Esophagus mucosa (tissue), 1 donor: ENCODE data around the gene ITGB8. TPM values are rescaled to one million over a fixed set of nuclear protein-coding genes. Genes with fewer than 3 reads are reported as not detected.
"Not testable (repeated sequence)": the region's sequence is repeated elsewhere in the genome, so short reads cannot be mapped to it uniquely, and the experiment has no call there.

ENCODE experiments used
- ATAC-seq: fragments of 200-7000 bp; cut with Tn5 transposase; one replicate; pipeline ENCODE4 v1.9.1; 2020
- total RNA-seq: library from RNA; stranded (reverse); gene quantifications from one replicate; pipeline ENCODE4 v1.2.4, GENCODE V29; 2023
- donor health status: DM: yes; HTN: yes; CAD: no.

The ITGB8 gene
- total RNA-seq, 1 donor from 2014 or later, result 16.3 TPM

DNA sequence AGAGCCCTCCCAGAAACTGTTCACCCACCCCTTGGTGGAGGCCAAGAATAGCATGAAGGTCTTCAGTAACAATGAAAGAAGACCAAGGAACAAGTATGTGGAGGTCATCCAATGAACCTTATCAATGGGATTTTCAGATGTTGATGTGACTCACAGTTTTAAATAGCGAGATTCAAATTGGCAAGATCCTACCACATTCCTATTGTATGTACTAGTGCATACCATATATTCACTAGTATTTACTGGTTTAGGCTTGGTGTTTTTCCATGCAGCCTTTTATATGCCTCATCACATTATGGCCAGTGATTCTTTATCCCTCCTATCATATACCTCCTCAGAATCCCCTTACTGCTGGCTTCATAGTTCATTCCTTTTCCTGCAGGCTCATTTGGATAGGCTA lies 54.4 kb downstream of the ITGB8 start:
- peak; percentile 60 for ATAC-seq

DNA sequence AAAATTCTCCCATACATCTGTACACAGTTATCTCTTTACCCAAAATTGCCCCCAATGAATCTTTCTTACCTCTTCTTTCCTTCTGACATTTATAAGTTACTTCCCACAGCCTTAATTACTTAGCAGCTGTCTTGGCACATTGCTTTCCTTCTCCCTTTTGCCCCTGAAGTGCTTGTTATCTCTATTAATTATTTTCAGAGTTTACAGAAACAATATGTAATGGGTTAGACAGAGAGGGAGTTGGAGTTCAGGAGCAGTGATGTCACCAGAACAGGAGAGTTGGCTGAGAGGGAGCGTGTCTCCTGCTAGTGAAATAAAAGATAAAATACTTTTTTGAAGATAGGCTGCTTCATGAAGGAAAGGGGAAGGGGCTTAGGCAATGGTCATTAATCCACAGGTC lies 57.4 kb downstream of the ITGB8 start:
- no peak for ATAC-seq

GRCh38 chr7:20389192-20389591 lies 58.5 kb downstream of the ITGB8 start:
- not testable (repeated sequence) for ATAC-seq

DNA sequence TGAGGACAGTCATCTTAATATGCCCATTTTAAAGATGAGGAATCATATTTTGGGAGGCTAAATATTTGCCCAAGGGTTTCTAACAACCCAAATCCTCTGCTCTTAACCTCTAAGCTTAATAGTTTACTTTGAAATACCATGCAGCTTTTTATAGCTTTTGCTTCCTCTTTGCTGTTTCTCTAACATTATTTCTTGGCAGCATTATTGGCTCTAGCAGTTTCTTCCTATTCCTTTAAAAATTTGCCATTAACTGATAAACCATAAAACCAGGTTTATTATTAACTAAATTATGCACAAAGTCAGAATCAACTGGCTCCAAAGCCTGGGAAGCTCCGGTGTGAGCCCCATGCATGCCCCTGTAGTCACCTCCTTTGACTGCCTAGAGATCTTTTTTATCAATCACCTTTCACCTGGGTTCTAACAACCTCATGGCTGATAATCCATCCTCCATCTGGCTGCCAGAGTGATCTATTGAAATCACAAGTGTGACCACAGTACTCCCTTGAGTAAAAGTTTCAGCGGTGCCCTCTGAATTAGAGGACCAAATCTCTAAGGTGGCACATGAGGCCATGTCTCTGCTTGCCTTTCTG lies 62.4 kb downstream of the ITGB8 start:
- no peak for ATAC-seq

DNA sequence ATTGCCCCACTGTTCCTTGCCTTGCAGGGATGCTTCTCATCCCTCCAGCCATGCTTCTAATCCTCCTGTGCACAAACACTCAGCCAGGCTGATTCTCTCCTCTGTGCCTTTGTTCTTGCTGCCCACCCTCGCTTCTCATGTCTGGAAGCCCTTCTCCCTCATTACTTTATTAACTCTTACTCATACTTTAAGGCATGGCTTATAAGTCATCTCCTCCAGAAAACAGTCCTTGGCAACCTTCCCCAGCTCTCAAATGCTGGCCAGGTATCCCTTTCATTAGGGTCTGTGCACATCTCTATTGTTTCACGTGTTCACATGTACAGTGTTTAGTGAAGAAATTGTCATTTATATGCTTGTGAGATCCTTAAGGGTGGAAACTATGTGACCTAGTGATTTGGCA lies 62.9 kb downstream of the ITGB8 start:
- ATAC-seq, result no peak

GRCh38 chr7:20394284-20394683 lies 63.6 kb downstream of the ITGB8 start:
- no peak for ATAC-seq

GRCh38 chr7:20395104-20395503 lies 64.4 kb downstream of the ITGB8 start:
- ATAC-seq, result peak; percentile 33

DNA sequence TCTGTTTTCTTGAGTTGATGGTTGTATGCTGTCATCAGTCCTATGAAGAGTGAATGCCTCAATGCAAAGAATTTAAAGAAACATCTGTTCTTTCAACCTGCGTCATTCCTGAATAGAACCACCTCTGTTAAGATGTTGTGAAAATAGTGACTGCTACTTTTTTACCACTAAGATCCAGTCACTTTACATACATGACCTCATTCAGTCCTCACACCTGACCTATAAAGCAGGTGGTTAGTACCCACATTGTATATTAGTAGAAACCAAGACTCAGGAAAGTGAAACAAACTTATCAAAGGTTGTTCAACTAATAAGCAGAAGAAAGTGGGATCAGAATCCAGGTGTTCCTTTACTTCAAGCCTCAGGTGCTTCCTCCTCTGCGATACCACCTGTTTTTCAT lies 64.8 kb downstream of the ITGB8 start:
- ATAC-seq, result no peak

- ATAC-seq, result peak; percentile 50
Measured at GRCh38 chr7:20399521-20399920, 68.8 kb downstream of the ITGB8 start.

GRCh38 chr7:20401861-20402746 lies 71.4 kb downstream of the ITGB8 start:
- no peak for ATAC-seq

- no peak for ATAC-seq
Measured at GRCh38 chr7:20402747-20403230, 72.1 kb downstream of the ITGB8 start.

GRCh38 chr7:20403331-20403730 lies 72.6 kb downstream of the ITGB8 start:
- no peak for ATAC-seq

- no peak for ATAC-seq
Measured at GRCh38 chr7:20404320-20404719, 73.6 kb downstream of the ITGB8 start.

- peak; percentile 89 for ATAC-seq
Measured at GRCh38 chr7:20407585-20408466, 77.1 kb downstream of the ITGB8 start.

GRCh38 chr7:20408467-20408826 lies 77.7 kb downstream of the ITGB8 start:
- ATAC-seq, result peak; percentile 56

DNA sequence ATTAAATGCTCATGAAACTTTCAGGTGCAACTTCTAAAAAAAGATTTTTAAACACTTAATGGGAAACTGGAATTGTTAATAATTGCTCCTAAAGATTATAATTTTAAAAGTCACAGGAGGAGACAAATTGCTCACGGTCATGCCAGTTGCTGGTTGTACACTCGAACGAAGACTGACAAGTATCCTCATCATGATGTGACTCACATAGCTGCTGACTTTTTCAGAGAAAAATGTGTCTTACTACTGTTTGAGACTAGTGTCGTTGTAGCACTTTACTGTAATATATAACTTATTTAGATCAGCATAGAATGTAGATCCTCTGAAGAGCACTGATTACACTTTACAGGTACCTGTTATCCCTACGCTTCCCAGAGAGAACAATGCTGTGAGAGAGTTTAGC lies 79.3 kb downstream of the ITGB8 start:
- ATAC-seq, result no peak

DNA sequence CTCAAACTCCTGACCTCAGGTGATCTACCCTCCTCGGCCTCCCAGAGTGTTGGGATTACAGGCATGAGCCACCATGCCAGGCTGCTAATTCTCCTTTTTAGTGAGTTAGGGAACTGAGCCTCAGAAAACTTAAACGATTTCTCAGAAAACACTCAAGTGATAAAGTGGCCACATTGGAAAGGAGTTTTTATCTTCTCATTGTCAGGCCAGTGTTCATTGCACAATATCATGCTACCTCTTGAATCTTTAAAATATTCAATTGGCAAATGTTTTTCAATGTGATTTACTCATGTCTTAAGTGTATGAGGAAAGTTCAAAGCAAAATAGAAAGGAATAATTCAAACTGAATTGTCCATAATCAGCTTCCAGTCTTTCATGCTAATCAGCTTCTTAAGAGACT lies 80.7 kb downstream of the ITGB8 start:
- ATAC-seq, result no peak

- ATAC-seq, result no peak
Measured at GRCh38 chr7:20412032-20412431, 81.3 kb downstream of the ITGB8 start.

DNA sequence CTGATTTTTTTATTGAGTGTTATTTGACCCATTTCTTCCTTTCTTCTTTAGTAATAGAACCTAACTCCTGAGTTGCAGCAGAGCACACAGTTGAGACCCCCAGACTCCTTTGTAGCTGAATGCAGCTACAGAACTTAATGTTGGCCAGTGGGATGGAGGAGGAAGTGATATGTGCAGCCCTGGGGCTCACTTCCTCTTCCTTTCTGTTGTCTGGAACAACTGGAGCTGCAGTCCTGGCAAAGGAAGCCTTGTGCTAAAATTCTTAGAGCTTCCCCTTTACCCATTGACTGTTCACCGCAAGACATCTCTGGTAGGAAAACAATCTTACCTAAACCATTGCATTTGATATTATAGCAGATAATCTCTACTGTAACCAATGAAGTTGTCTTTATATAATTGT lies 86.6 kb downstream of the ITGB8 start:
- no peak for ATAC-seq

DNA sequence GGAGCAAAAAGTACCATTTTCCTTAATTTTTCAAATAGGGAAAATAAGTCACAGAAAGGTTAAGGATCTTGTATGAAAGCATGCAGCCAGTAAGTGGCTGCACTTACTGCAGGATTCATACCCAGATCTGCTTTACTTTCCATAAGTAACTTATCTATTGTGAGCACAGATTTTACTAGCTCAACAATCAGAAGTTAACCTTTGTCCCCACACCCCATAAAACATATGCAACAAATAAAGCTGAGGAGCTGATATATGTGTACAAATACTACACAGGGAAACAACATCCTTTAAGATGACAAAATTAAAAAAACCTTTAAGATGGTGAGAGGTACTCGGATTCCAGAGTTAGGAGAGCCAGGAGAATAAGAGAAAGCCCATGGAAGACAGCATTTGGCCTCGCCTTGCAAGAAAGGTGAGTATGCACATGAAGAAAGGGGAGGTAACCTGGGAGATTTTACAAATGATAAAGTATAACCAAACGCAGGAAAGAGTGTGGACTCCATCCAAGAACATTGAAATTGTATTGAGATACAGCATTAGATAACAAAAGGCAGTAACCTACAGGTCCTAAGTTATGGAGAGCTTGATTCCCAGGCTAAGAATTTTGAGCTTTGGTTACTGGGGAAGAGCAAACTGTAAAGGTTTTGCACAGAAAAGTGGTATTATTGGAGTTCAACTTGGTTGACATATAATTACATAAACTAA lies 87.1 kb downstream of the ITGB8 start:
- no peak for ATAC-seq

DNA sequence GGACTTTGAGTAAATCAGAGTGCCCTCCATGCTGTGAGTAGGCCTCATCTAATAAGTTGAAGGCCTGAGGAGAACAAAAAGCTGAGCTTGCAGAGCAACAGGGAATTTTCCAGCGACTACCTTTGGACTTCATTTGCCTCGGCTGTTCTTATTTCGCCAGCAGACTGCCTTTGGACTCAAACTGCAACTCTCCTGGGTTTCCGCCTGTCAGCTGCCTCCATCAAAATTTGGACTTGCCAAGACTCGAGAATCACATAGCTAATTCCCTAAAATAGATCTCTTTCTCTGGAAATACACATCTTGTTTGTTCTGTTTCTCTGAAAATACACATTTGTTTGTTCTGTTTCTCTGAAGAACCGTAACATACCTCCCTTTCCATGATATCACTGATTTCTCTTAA lies 93.8 kb downstream of the ITGB8 start:
- ATAC-seq, result no peak

DNA sequence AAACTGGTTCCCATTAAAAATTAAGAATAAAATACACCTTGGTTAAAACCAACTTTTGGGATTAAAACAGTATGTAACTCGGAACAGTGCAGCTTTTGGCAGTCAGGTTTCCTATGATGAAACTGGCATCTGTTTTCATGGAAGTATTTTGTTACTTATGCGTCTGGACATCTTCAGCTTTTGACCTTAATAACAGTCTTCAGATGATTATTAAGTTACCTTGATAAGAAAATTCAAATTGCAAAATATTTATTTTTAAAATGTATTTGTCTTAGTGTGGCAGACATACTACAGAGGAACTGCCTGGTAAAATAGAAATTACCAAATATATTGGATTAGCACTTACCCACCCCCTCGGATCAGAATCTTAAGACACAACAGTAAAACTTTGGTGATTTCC lies 100.0 kb downstream of the ITGB8 start:
- ATAC-seq, result no peak

DNA sequence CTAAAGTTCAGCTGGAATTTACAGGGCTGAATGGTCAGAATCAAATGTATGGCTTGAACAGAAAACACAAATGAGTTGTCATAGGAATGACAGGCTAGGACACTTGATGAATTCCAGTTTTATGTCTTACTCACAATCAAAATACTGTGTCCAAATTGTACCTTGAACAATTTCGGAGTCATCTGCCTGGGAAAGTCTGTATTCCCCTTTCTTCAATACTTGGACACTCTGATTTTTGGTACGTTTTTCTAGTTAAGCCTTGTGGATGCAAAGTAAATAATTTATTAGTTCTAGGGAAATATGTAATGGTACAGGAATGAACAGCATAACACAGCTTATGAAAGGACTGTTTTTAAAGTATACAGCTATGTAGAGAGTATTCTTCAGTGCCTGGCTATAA lies 100.4 kb downstream of the ITGB8 start:
- no peak for ATAC-seq
